NCI-H510A treated with DMSO at 0.1 percent for 48 hours (cell line): ENCODE data around the gene RBM22.

Experiments used
- DNase-seq: peaks from one replicate; lab custom pipeline; 2025; lab: John Stamatoyannopoulos, UW

Gene RBM22

GRCh38 chr5:150651924-150652671, 48.8 kb downstream of the RBM22 start:
- DNase-seq = no peak

GRCh38 chr5:150651382-150651781, 49.5 kb downstream of the RBM22 start:
- DNase-seq = no peak

GRCh38 chr5:150650021-150651006, 50.5 kb downstream of the RBM22 start:
- no peak for DNase-seq

GRCh38 chr5:150649108-150650020, 51.5 kb downstream of the RBM22 start:
- no peak for DNase-seq

GRCh38 chr5:150648294-150649107, 52.4 kb downstream of the RBM22 start:
- DNase-seq = no peak

- DNase-seq = no peak
Observed at GRCh38 chr5:150647275-150648251, 53.3 kb downstream of the RBM22 start.

GRCh38 chr5:150645070-150645700, 55.7 kb downstream of the RBM22 start:
- DNase-seq = no peak

GRCh38 chr5:150644514-150644913, 56.3 kb downstream of the RBM22 start:
- no peak for DNase-seq

GRCh38 chr5:150644058-150644457, 56.8 kb downstream of the RBM22 start:
- no peak for DNase-seq

- no peak for DNase-seq
Observed at GRCh38 chr5:150642991-150643710, 57.7 kb downstream of the RBM22 start.

GRCh38 chr5:150642567-150642927, 58.3 kb downstream of the RBM22 start:
- DNase-seq = no peak

- no peak for DNase-seq
Observed at GRCh38 chr5:150641824-150642566, 58.9 kb downstream of the RBM22 start.

- no peak for DNase-seq
Observed at GRCh38 chr5:150641006-150641570, 59.8 kb downstream of the RBM22 start.
